HG02938 (cell line): ENCODE data around the gene OR6X1.

Experiments used
- ATAC-seq: cut with Tn5 transposase; IDR thresholded peaks from one replicate; pipeline ENCODE4 v1.9.1; 2021; ENCODE audit warnings: mild to moderate bottlenecking, moderate library complexity; ENCODE audit not compliant: unreplicated experiment

OR6X1 gene

GRCh38 chr11:123754101-123754568 is at the start of gene OR6X1:
TSS of gene OR6X1 (minus strand) at chr11:123754518. CDS start at chr11:123754518, 0 bp downstream.
- ATAC-seq, result no peak

- no peak for ATAC-seq
These were observed 47.4 kb upstream of the OR6X1 start for GRCh38 chr11:123801765-123802164.

- ATAC-seq, result no peak
These were observed 45.7 kb upstream of the OR6X1 start for GRCh38 chr11:123800036-123800435.

- ATAC-seq, result no peak
These were observed 45.1 kb upstream of the OR6X1 start for GRCh38 chr11:123799438-123799837.

- ATAC-seq, result peak; percentile 63
These were observed 44.4 kb upstream of the OR6X1 start for GRCh38 chr11:123798513-123799252.

GRCh38 chr11:123798079-123798478 is 43.8 kb upstream of the OR6X1 start:
- ATAC-seq, result no peak

GRCh38 chr11:123797541-123797940 is 43.2 kb upstream of the OR6X1 start:
- no peak for ATAC-seq

- no peak for ATAC-seq
These were observed 42.8 kb upstream of the OR6X1 start for GRCh38 chr11:123797114-123797513.

- ATAC-seq, result no peak
These were observed 41.9 kb upstream of the OR6X1 start for GRCh38 chr11:123796226-123796625.

- no peak for ATAC-seq
These were observed 29.2 kb upstream of the OR6X1 start for GRCh38 chr11:123783536-123783935.

- ATAC-seq, result no peak
These were observed 24.2 kb upstream of the OR6X1 start for GRCh38 chr11:123778511-123778910.

GRCh38 chr11:123775715-123776549 is 21.6 kb upstream of the OR6X1 start:
- no peak for ATAC-seq

- no peak for ATAC-seq
These were observed 21.0 kb upstream of the OR6X1 start for GRCh38 chr11:123775289-123775688.

GRCh38 chr11:123773959-123774358 is 19.6 kb upstream of the OR6X1 start:
- ATAC-seq, result no peak

GRCh38 chr11:123773026-123773425 is 18.7 kb upstream of the OR6X1 start:
- no peak for ATAC-seq

- no peak for ATAC-seq
These were observed 17.3 kb upstream of the OR6X1 start for GRCh38 chr11:123771664-123772063.

- ATAC-seq, result no peak
These were observed 16.4 kb upstream of the OR6X1 start for GRCh38 chr11:123770712-123771111.

- no peak for ATAC-seq
These were observed 11.3 kb upstream of the OR6X1 start for GRCh38 chr11:123765601-123766000.

GRCh38 chr11:123762422-123762821 is 8.1 kb upstream of the OR6X1 start:
- no peak for ATAC-seq

GRCh38 chr11:123760894-123761293 is 6.6 kb upstream of the OR6X1 start:
- peak; percentile 69 for ATAC-seq

GRCh38 chr11:123757976-123758375 is 3.7 kb upstream of the OR6X1 start:
- ATAC-seq, result no peak

- ATAC-seq, result no peak
These were observed 1.5 kb upstream of the OR6X1 start for GRCh38 chr11:123755813-123756212.
